ENCODE data around the gene TMEM212.
"Not testable (repeated sequence)": the region's sequence is repeated elsewhere in the genome, so short reads cannot be mapped to it uniquely, and the experiment has no call there.

TMEM212 gene

GRCh38 chr3:171835116-171835515 lies 8.0 kb upstream of the TMEM212 start:
- peak; percentile 84 for DNase-seq

GRCh38 chr3:171835613-171836012 lies 7.5 kb upstream of the TMEM212 start:
- DNase-seq: no peak

- DNase-seq: no peak
Observed at GRCh38 chr3:171836855-171837254, 6.3 kb upstream of the TMEM212 start.

GRCh38 chr3:171837698-171838097 lies 5.5 kb upstream of the TMEM212 start:
- no peak for DNase-seq

GRCh38 chr3:171838218-171838720 lies 4.9 kb upstream of the TMEM212 start:
- peak; percentile 77 for DNase-seq

GRCh38 chr3:171839270-171839669 lies 3.9 kb upstream of the TMEM212 start:
- DNase-seq: no peak

- DNase-seq: no peak
Observed at GRCh38 chr3:171840445-171840810, 2.7 kb upstream of the TMEM212 start.

GRCh38 chr3:171840811-171841619 lies 2.1 kb upstream of the TMEM212 start:
- no peak for DNase-seq

GRCh38 chr3:171841620-171842000 lies 1.5 kb upstream of the TMEM212 start:
- no peak for DNase-seq

GRCh38 chr3:171844873-171845272 lies 1.7 kb downstream of the TMEM212 start:
- DNase-seq: no peak

- DNase-seq: no peak
Observed at GRCh38 chr3:171845481-171846284, 2.5 kb downstream of the TMEM212 start.

- no peak for DNase-seq
Observed at GRCh38 chr3:171846597-171846996, 3.4 kb downstream of the TMEM212 start.

- no peak for DNase-seq
Observed at GRCh38 chr3:171847133-171847532, 4.0 kb downstream of the TMEM212 start.

- no peak for DNase-seq
Observed at GRCh38 chr3:171847595-171848259, 4.6 kb downstream of the TMEM212 start.

- DNase-seq: peak; percentile 51
Observed at GRCh38 chr3:171849617-171850319, 6.6 kb downstream of the TMEM212 start.

- DNase-seq: no peak
Observed at GRCh38 chr3:171850320-171850959, 7.3 kb downstream of the TMEM212 start.

GRCh38 chr3:171850960-171851659 lies 8.0 kb downstream of the TMEM212 start:
- no peak for DNase-seq

GRCh38 chr3:171851660-171852058 lies 8.5 kb downstream of the TMEM212 start:
- peak; percentile 53 for DNase-seq

- DNase-seq: no peak
Observed at GRCh38 chr3:171854649-171855305, 11.6 kb downstream of the TMEM212 start.

GRCh38 chr3:171858770-171859169 lies 15.6 kb downstream of the TMEM212 start:
- DNase-seq: not testable (repeated sequence)

Data from suppressor macrophage treated with lipopolysaccharide for 4 hours (primary cell).